Measurements from ENCODE around the gene GLOD5. TPM values are rescaled to one million over a fixed set of nuclear protein-coding genes. Genes with fewer than 3 reads are reported as not detected.

The GLOD5 gene
- total and polyA plus RNA-seq, 4 donors: 5.3 TPM; not detected in 3

- no peaks in the 10 kb centered on the region for H3K27me3 ChIP-seq (ENCODE audit: control insufficient read depth in 1 of 2, insufficient read depth in 2 of 2, low read length in 1 of 2)
- H3K36me3 ChIP-seq (ENCODE audit: control insufficient read depth in 1 of 2, insufficient read depth in 2 of 2, low read length in 1 of 2): no peaks in the 10 kb centered on the region
- H3K9me3 ChIP-seq (ENCODE audit: control insufficient read depth, low read length): no peaks in the 10 kb centered on the region
- H3K4me1 ChIP-seq (ENCODE audit: control insufficient read depth in 1 of 2, insufficient read depth in 2 of 2, low read length in 2 of 2): no peaks in the 10 kb centered on the region
- WGBS, 2 donors: 60 to 69% methylated on average over 6 of the region's 6 CpGs
- intact Hi-C loops (cut with DNase I): no loop called here
- no peak overlapping the region for H3K27ac ChIP-seq (ENCODE audit: low read depth in 1 of 2, low read length in 2 of 2)
- ATAC-seq (ENCODE audit: low FRiP score) (no peak), DNase-seq (no peak)
- no peak overlapping the region for H3K4me3 ChIP-seq (ENCODE audit: low read length in 2 of 2)
These were observed 25.4 kb downstream of the GLOD5 start for GRCh38 chrX:48786825-48787504.

- H3K9me3 ChIP-seq (ENCODE audit: control insufficient read depth, low read length): no peaks in the 10 kb centered on the region
These were observed 26.2 kb downstream of the GLOD5 start for GRCh38 chrX:48787505-48788443.

DNA sequence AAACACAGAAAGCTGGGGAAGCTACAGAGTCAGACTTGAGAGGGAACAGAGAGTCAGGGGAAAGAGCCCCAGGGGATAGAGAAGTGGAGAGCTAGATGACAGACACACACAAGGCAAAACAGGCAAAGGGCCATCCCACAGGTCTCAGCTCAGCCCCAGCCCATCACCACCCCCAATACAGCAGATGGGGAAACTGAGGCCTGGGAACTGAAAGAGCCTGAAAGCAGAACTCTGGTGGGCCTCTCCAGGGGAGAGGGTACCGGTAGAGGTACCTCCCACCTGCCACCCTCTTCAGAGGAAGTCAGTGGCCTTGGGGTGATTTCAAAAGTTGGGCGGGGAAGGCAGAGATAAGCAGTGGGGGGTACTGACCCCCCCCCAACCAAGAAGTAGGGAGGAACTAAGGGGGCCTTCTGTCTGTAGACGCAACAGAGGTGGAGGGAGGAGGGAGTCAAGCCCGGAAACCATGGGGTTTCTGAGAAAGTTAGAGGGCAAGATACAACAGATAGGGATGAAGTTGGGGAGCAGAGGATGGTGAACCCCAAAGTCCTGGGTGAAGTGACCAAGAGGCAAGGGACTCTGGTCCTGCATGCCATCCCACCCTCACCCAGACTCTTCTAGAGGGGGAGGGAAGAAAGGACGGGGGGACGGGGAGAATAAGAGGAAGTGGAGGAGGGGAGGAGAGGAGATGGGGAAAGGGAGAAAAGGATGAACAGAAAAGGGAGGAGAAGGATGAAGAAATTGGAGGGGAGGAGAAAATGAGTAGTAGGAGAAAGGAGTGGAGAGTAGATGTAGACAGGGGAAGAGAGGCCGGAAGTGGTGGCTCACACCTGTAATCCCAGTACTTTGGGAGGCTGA, 28.0 kb downstream of the GLOD5 start:
- intact Hi-C loops (cut with DNase I): no loop called here
- Histone ChIP-seq H3K9me3 (ENCODE audit: control insufficient read depth, low read length) (no peaks in the 10 kb centered on the region), H3K4me3 (ENCODE audit: low read length in 2 of 2) (no peak overlapping the region), H3K4me1 (ENCODE audit: control insufficient read depth in 1 of 2, insufficient read depth in 2 of 2, low read length in 2 of 2) (no peaks in the 10 kb centered on the region), H3K36me3 (ENCODE audit: control insufficient read depth in 1 of 2, insufficient read depth in 2 of 2, low read length in 1 of 2) (no peaks in the 10 kb centered on the region), H3K27me3 (ENCODE audit: control insufficient read depth in 1 of 2, insufficient read depth in 2 of 2, low read length in 1 of 2) (no peaks in the 10 kb centered on the region), H3K27ac (ENCODE audit: low read depth in 1 of 2, low read length in 2 of 2) (no peak overlapping the region)
- no peak for ATAC-seq (ENCODE audit: low FRiP score)
- WGBS, 2 donors: 73 to 75% methylated on average over 7 of the region's 7 CpGs
- DNase-seq: no peak

More at GRCh38 chrX:48787505-48788443, 26.2 kb downstream of the GLOD5 start:
- Histone ChIP-seq H3K27me3 (ENCODE audit: control insufficient read depth in 1 of 2, insufficient read depth in 2 of 2, low read length in 1 of 2) (no peaks in the 10 kb centered on the region), H3K27ac (ENCODE audit: low read depth in 1 of 2, low read length in 2 of 2) (no peak overlapping the region), H3K4me1 (ENCODE audit: control insufficient read depth in 1 of 2, insufficient read depth in 2 of 2, low read length in 2 of 2) (no peaks in the 10 kb centered on the region), H3K4me3 (ENCODE audit: low read length in 2 of 2) (no peak overlapping the region), H3K36me3 (ENCODE audit: control insufficient read depth in 1 of 2, insufficient read depth in 2 of 2, low read length in 1 of 2) (no peaks in the 10 kb centered on the region)
- WGBS, 2 donors: 50 to 53% methylated on average over 17 of the region's 17 CpGs
- ATAC-seq (ENCODE audit: low FRiP score): no peak
- intact Hi-C loops (cut with DNase I): no loop called here
- DNase-seq: no peak

DNA sequence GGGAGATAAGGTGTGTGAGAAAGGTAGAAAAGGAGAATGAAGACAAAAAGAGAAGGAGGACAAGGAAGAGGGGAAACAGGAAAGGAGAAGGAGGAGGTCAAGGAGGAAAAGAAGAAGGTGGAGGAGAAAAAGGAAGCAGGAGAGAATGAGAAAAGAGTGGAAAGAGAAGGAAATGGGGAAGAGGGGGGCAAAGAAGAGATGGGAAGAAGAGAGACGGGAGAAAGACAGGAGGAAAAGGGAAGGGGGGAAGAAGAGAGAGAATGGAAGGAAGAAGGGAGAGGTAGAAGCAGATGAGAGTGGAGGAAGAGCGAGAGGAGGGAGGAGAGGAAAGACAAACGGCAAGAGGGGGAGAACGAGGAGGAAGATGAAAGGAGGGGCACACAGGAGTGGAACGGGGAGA, 28.9 kb downstream of the GLOD5 start:
- ATAC-seq (ENCODE audit: low FRiP score) (no peak), DNase-seq (no peak)
- Histone ChIP-seq H3K4me1 (ENCODE audit: control insufficient read depth in 1 of 2, insufficient read depth in 2 of 2, low read length in 2 of 2) (no peaks in the 10 kb centered on the region), H3K36me3 (ENCODE audit: control insufficient read depth in 1 of 2, insufficient read depth in 2 of 2, low read length in 1 of 2) (no peaks in the 10 kb centered on the region), H3K27ac (ENCODE audit: low read depth in 1 of 2, low read length in 2 of 2) (no peak overlapping the region), H3K27me3 (ENCODE audit: control insufficient read depth in 1 of 2, insufficient read depth in 2 of 2, low read length in 1 of 2) (no peaks in the 10 kb centered on the region), H3K4me3 (ENCODE audit: low read length in 2 of 2) (no peak overlapping the region), H3K9me3 (ENCODE audit: control insufficient read depth, low read length) (no peaks in the 10 kb centered on the region)
- intact Hi-C loops (cut with DNase I): no loop called here
- WGBS, 2 donors: 49 to 60% methylated on average over 5 of the region's 5 CpGs

- DNase-seq: peak in 1 of 2 donors; percentile 50
- intact Hi-C loops (cut with DNase I): no loop called here
- WGBS, 2 donors: 82 to 87% methylated on average over 11 of the region's 11 CpGs
- Histone ChIP-seq H3K9me3 (ENCODE audit: control insufficient read depth, low read length) (no peaks in the 10 kb centered on the region), H3K4me3 (ENCODE audit: low read length in 2 of 2) (no peak overlapping the region), H3K27me3 (ENCODE audit: control insufficient read depth in 1 of 2, insufficient read depth in 2 of 2, low read length in 1 of 2) (no peaks in the 10 kb centered on the region), H3K4me1 (ENCODE audit: control insufficient read depth in 1 of 2, insufficient read depth in 2 of 2, low read length in 2 of 2) (no peaks in the 10 kb centered on the region), H3K27ac (ENCODE audit: low read depth in 1 of 2, low read length in 2 of 2) (no peak overlapping the region), H3K36me3 (ENCODE audit: control insufficient read depth in 1 of 2, insufficient read depth in 2 of 2, low read length in 1 of 2) (no peaks in the 10 kb centered on the region)
- ATAC-seq (ENCODE audit: low FRiP score): no peak
These were observed 29.7 kb downstream of the GLOD5 start for GRCh38 chrX:48791063-48791820.

- no peak for DNase-seq
- Histone ChIP-seq H3K9me3 (ENCODE audit: control insufficient read depth, low read length) (no peaks in the 10 kb centered on the region), H3K4me1 (ENCODE audit: control insufficient read depth in 1 of 2, insufficient read depth in 2 of 2, low read length in 2 of 2) (no peaks in the 10 kb centered on the region), H3K27ac (ENCODE audit: low read depth in 1 of 2, low read length in 2 of 2) (no peak overlapping the region), H3K36me3 (ENCODE audit: control insufficient read depth in 1 of 2, insufficient read depth in 2 of 2, low read length in 1 of 2) (no peaks in the 10 kb centered on the region), H3K27me3 (ENCODE audit: control insufficient read depth in 1 of 2, insufficient read depth in 2 of 2, low read length in 1 of 2) (no peaks in the 10 kb centered on the region), H3K4me3 (ENCODE audit: low read length in 2 of 2) (no peak overlapping the region)
- 78 to 85% methylated on average over 7 of the region's 7 CpGs for WGBS, 2 donors
- intact Hi-C loops (cut with DNase I): no loop called here
- no peak for ATAC-seq (ENCODE audit: low FRiP score)
These were observed 30.7 kb downstream of the GLOD5 start for GRCh38 chrX:48792219-48792618.

DNA sequence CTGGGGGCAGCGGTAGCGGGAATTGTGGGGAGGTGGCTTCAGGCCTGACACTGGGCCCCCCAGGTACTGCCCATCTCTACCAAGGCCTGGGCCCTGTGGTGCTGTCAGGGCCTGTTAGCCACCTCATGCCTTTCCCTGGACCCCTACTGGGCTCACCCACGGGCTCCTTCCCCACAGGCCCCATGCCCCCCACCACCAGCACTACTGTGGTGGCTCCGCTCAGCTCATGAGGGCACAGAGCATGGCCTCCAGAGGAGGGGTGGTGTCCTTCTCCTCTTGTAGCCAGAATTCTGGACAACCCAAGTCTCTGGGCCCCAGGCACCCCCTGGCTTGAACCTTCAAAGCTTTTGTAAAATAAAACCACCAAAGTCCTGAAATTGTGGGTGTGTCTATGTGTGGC, 32.4 kb downstream of the GLOD5 start:
- Histone ChIP-seq H3K9me3 (ENCODE audit: control insufficient read depth, low read length) (no peaks in the 10 kb centered on the region), H3K4me1 (ENCODE audit: control insufficient read depth in 1 of 2, insufficient read depth in 2 of 2, low read length in 2 of 2) (no peaks in the 10 kb centered on the region), H3K4me3 (ENCODE audit: low read length in 2 of 2) (no peak overlapping the region), H3K27me3 (ENCODE audit: control insufficient read depth in 1 of 2, insufficient read depth in 2 of 2, low read length in 1 of 2) (no peaks in the 10 kb centered on the region), H3K36me3 (ENCODE audit: control insufficient read depth in 1 of 2, insufficient read depth in 2 of 2, low read length in 1 of 2) (no peaks in the 10 kb centered on the region), H3K27ac (ENCODE audit: low read depth in 1 of 2, low read length in 2 of 2) (no peak overlapping the region)
- 68 to 91% methylated on average over 4 of the region's 4 CpGs for WGBS, 2 donors
- intact Hi-C loops (cut with DNase I): no loop called here
- ATAC-seq (ENCODE audit: low FRiP score): no peak
- peak in 1 of 2 donors; percentile 32 for DNase-seq

DNA sequence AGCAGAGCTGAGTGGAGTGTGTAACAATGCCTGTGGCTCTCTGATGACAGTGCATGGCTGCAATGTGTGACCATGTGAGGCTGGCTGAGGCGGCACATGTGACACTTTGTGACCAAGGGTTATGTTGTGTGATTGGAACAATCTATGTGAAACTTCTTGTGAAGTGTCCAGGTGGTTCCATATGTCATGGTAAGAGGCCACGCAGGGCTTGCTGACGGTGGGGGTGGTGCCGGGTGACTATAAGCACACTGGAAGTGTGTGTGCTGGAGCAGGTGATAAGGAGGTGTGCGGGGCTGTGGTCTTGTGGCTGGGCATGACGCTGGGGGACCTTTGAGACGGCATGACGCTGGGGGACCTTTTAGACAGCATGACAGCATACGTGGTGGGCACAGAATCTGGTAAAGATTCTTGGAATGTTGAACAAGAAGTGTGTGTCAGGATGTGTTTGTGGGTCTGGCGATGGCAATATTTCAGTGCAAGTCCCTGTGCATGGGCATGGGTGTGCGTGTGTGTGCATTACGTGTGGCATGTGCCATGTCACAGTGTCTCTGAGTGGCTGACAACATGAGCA, 32.9 kb downstream of the GLOD5 start:
- DNase-seq (peak in 1 of 2 donors; percentile 51), ATAC-seq (ENCODE audit: low FRiP score) (no peak)
- Histone ChIP-seq H3K27ac (ENCODE audit: low read depth in 1 of 2, low read length in 2 of 2) (no peak overlapping the region), H3K9me3 (ENCODE audit: control insufficient read depth, low read length) (no peaks in the 10 kb centered on the region), H3K4me1 (ENCODE audit: control insufficient read depth in 1 of 2, insufficient read depth in 2 of 2, low read length in 2 of 2) (no peaks in the 10 kb centered on the region), H3K4me3 (ENCODE audit: low read length in 2 of 2) (no peak overlapping the region), H3K27me3 (ENCODE audit: control insufficient read depth in 1 of 2, insufficient read depth in 2 of 2, low read length in 1 of 2) (no peaks in the 10 kb centered on the region), H3K36me3 (ENCODE audit: control insufficient read depth in 1 of 2, insufficient read depth in 2 of 2, low read length in 1 of 2) (no peaks in the 10 kb centered on the region)
- intact Hi-C loops (cut with DNase I): no loop called here
- 77 to 84% methylated on average over 12 of the region's 12 CpGs for WGBS, 2 donors
